HG03354 (cell line): Measurements from ENCODE around the gene GJC3.
"Not testable (repeated sequence)": the region's sequence is repeated elsewhere in the genome, so short reads cannot be mapped to it uniquely, and the experiment has no call there.

Experiments used
- ATAC-seq: cut with Tn5 transposase; IDR thresholded peaks from one replicate; pipeline ENCODE4 v1.9.1; 2021; ENCODE audit warnings: mild to moderate bottlenecking; ENCODE audit not compliant: unreplicated experiment, poor library complexity, severe bottlenecking

Gene GJC3

GRCh38 chr7:99928994-99929729, at the start of gene GJC3:
TSS of gene GJC3 (minus strand) at chr7:99929620. CDS start at chr7:99929620, 0 bp downstream.
- ATAC-seq: no peak

- no peak for ATAC-seq
Observed at GRCh38 chr7:99976626-99977025, 47.2 kb upstream of the GJC3 start.

- no peak for ATAC-seq
Observed at GRCh38 chr7:99975782-99976521, 46.5 kb upstream of the GJC3 start, which contains the start of gene AZGP1. TSS of gene AZGP1 (minus strand) at chr7:99976031. CDS start at chr7:99976020, 11 bp downstream.

GRCh38 chr7:99974681-99975080, 45.3 kb upstream of the GJC3 start:
- no peak for ATAC-seq

- not testable (repeated sequence) for ATAC-seq
Observed at GRCh38 chr7:99973817-99974216, 44.4 kb upstream of the GJC3 start.

GRCh38 chr7:99971242-99971641, 41.8 kb upstream of the GJC3 start:
- no peak for ATAC-seq

GRCh38 chr7:99969813-99970212, 40.4 kb upstream of the GJC3 start:
- not testable (repeated sequence) for ATAC-seq

GRCh38 chr7:99969298-99969697, 39.9 kb upstream of the GJC3 start:
- ATAC-seq: no peak

- ATAC-seq: no peak
Observed at GRCh38 chr7:99958564-99959227, 29.3 kb upstream of the GJC3 start.

GRCh38 chr7:99955247-99955646, 25.8 kb upstream of the GJC3 start:
- ATAC-seq: no peak

GRCh38 chr7:99954643-99955042, 25.2 kb upstream of the GJC3 start:
- not testable (repeated sequence) for ATAC-seq

GRCh38 chr7:99953649-99954048, 24.2 kb upstream of the GJC3 start:
- no peak for ATAC-seq

GRCh38 chr7:99952649-99953048, 23.2 kb upstream of the GJC3 start:
- not testable (repeated sequence) for ATAC-seq

- ATAC-seq: not testable (repeated sequence)
Observed at GRCh38 chr7:99950819-99951218, 21.4 kb upstream of the GJC3 start.

GRCh38 chr7:99949645-99950228, 20.3 kb upstream of the GJC3 start:
- ATAC-seq: no peak

- ATAC-seq: no peak
Observed at GRCh38 chr7:99947608-99948007, 18.2 kb upstream of the GJC3 start.

GRCh38 chr7:99944497-99945070, 15.2 kb upstream of the GJC3 start:
- ATAC-seq: no peak

- ATAC-seq: no peak
Observed at GRCh38 chr7:99943641-99944496, 14.4 kb upstream of the GJC3 start.

GRCh38 chr7:99938296-99938695, 8.9 kb upstream of the GJC3 start:
- no peak for ATAC-seq
